Gastrocnemius medialis (tissue), 4 donors: ENCODE data around the gene TTC39A. TPM values are rescaled to one million over a fixed set of nuclear protein-coding genes. Genes with fewer than 3 reads are reported as not detected.

ENCODE experiments used
- ATAC-seq, 2 donors: fragments of 150-250 bp; one replicate each; pipeline ENCODE4 v1.9.1; 2016
- DNase-seq, 2 donors: peaks; one replicate each; pipeline ENCODE4 v3.0.0-alpha.2; 2019
- H3K27ac ChIP-seq, 4 donors: fragments of 200-600 bp; sonication (generic); 1 replicate in 1 of 4; 2 replicates in 3 of 4; pipeline ENCODE4 v1.5.1; 2016 to 2018; ENCODE audit warnings: mild to moderate bottlenecking in 2 of 4, moderate library complexity in 1 of 4
- H3K27me3 ChIP-seq, 3 donors: fragments of 200-600 bp; sonication (generic) in 2 of 3; 1 replicate in 1 of 3; 2 replicates in 2 of 3; pipeline versions ENCODE4 v1.5.1 to v1.6.0; 2016 to 2019; ENCODE audit warnings: mild to moderate bottlenecking in 1 of 3, moderate library complexity in 1 of 3
- H3K36me3 ChIP-seq, 2 donors: fragments of 200-600 bp; sonication (generic) in 1 of 2; one replicate each; pipeline ENCODE4 v1.5.1; 2017 to 2018
- H3K4me1 ChIP-seq, 2 donors: fragments of 200-600 bp; sonication (generic) in 1 of 2; one replicate each; pipeline ENCODE4 v1.5.1; 2016 to 2017; ENCODE audit warnings: mild to moderate bottlenecking in 2 of 2
- H3K4me3 ChIP-seq, 4 donors: fragments of 200-600 bp; sonication (generic) in 3 of 4; 1 replicate in 1 of 4; 2 replicates in 3 of 4; pipeline ENCODE4 v1.5.1; 2016 to 2019; ENCODE audit warnings: mild to moderate bottlenecking in 2 of 4
- H3K9me3 ChIP-seq, 3 donors: fragments of 200-600 bp; sonication (generic) in 2 of 3; 1 replicate in 1 of 3; 2 replicates in 2 of 3; pipeline ENCODE4 v1.5.1; 2016 to 2019
- POLR2A ChIP-seq, 2 donors: fragments of 450-650 bp; IDR thresholded peaks; one replicate each; pipeline ENCODE4 v1.6.1; 2017; ENCODE audit warnings: antibody characterized with exemption in 2 of 2, mild to moderate bottlenecking in 2 of 2, moderate library complexity in 2 of 2
- in situ Hi-C, 4 donors: fragments of 200-750 bp; cut with MboI; loops; one replicate each; pipeline versions ENCODE4 v1.15.0 to v1.8.0; 2017; ENCODE audit warnings: low sequenced_read_pairs in 4 of 4
- intact Hi-C: fragments of 100-400 bp; cut with DNase I; formaldehyde crosslinking; loops from one replicate; pipeline ENCODE4 v1.15.1; 2023; ENCODE audit warnings: low total_unique reads
- total RNA-seq, 4 donors: library from RNA; depleted of rRNA; stranded (reverse); fragments of >200 nt; gene quantifications; one replicate each; pipeline versions ENCODE4 v1.1.0 to v1.2.3, GENCODE V29; 2016
- TF ChIP-seq, protein P1 (sequence below), 5 experiments: fragments of 450-650 bp in 3 of 5; fragments of 200-600 bp in 2 of 5; sonication (generic) in 2 of 5; IDR thresholded peaks in 4 of 5; conservative IDR thresholded peaks in 1 of 5; 1 replicate in 4 of 5; 2 replicates in 1 of 5; pipeline ENCODE4 v1.5.1; 2016 to 2019; ENCODE audit warnings: antibody characterized with exemption in 5 of 5, mild to moderate bottlenecking in 3 of 5, moderate library complexity in 3 of 5

The TTC39A gene
- total RNA-seq, 4 donors from 2014 or later = 4.1 to 13.1 (median 8.2) TPM

DNA sequence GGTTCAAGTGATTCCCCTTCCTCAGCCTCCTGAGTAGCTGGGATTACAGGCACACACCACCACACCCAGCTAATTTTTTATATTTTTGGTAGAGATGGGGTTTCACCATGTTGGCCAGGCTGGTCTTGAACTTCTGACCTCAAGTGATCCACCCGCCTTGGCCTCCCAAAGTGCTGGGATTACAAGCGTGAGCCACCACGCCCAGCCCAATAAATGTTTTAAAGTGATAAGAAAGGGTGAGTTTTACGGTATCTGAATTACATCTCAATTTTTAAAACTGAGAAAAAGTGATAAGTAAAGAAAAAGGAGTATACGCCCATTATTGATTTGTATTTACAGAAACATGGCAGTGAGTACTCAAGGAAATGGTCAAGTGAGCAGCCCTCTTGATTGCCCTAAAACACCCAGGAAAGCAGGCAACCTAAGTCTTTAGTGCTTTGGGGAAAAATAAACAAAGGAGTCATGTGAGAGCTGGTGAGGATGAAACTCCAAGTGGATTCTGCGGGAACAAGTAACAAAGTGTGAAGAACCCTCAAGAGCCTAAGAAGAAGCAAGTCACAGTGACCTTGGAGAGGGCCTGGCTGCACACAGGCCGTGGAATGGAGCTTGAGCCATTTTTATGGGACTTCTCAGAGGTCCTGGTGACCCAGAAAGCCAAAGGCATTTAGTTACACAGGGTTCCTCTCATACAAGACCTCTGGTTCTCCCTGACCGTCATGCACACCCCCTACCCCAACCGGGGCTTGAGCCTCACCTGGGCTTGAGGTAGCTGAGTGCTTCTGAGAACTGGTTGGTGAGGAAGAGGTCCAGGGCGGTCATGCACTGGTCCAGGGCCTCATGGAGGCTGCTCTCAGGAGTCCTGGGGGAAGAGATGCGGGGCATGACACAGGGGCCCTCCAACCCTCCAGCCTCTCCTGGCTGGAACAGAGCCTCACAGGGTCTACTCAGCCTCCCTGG, 9.1 kb downstream of the TTC39A start:
- no peak overlapping the region for H3K4me3 ChIP-seq
- no peaks in the 10 kb centered on the region for H3K36me3 ChIP-seq
- intact Hi-C loops = no loop called here
- H3K4me1 ChIP-seq = no peaks in the 10 kb centered on the region
- ATAC-seq (no peak), DNase-seq (no peak)
- no peaks in the 10 kb centered on the region for H3K27me3 ChIP-seq
- in situ Hi-C loops = no loop called here
- H3K9me3 ChIP-seq = no peaks in the 10 kb centered on the region
- no peak overlapping the region for H3K27ac ChIP-seq
- TF ChIP-seq, protein P1, sequence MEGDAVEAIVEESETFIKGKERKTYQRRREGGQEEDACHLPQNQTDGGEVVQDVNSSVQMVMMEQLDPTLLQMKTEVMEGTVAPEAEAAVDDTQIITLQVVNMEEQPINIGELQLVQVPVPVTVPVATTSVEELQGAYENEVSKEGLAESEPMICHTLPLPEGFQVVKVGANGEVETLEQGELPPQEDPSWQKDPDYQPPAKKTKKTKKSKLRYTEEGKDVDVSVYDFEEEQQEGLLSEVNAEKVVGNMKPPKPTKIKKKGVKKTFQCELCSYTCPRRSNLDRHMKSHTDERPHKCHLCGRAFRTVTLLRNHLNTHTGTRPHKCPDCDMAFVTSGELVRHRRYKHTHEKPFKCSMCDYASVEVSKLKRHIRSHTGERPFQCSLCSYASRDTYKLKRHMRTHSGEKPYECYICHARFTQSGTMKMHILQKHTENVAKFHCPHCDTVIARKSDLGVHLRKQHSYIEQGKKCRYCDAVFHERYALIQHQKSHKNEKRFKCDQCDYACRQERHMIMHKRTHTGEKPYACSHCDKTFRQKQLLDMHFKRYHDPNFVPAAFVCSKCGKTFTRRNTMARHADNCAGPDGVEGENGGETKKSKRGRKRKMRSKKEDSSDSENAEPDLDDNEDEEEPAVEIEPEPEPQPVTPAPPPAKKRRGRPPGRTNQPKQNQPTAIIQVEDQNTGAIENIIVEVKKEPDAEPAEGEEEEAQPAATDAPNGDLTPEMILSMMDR (IDR thresholded peaks at IDR 0.05 in 4 of 5, conservative IDR thresholded peaks at IDR 0.05 in 1 of 5) = no peak
- no peak for TF ChIP-seq POLR2A (IDR thresholded peaks at IDR 0.05)

DNA sequence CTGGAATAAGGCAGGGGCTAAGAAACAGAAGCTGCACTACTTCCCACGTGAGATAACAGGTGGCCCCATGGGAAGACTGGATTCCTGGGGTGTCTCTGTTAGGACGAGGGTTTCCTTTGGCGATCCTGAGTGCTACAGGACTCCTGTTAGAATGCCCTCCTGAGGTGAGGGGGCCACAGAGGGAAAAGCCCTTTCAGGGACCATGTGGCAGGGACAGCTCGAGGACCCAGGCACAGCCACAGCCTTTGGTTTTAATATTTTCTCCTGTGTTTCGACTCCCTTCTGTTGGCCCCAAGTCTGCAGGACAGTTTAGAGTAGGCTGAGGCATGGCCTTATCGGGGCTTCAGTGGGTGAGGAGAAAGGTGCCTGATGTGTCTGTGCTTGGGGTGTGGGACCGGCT, 12.6 kb downstream of the TTC39A start:
- Histone ChIP-seq H3K36me3 (no peaks in the 10 kb centered on the region), H3K4me3 (no peak overlapping the region), H3K4me1 (no peaks in the 10 kb centered on the region), H3K27ac (no peak overlapping the region), H3K27me3 (no peaks in the 10 kb centered on the region), H3K9me3 (no peaks in the 10 kb centered on the region)
- intact Hi-C loops = no loop called here
- DNase-seq = no peak
- ATAC-seq = no peak
- in situ Hi-C loops = no loop called here
- TF ChIP-seq POLR2A (IDR thresholded peaks at IDR 0.05) = no peak
- TF ChIP-seq, protein P1 (IDR thresholded peaks at IDR 0.05 in 4 of 5, conservative IDR thresholded peaks at IDR 0.05 in 1 of 5) = no peak

DNA sequence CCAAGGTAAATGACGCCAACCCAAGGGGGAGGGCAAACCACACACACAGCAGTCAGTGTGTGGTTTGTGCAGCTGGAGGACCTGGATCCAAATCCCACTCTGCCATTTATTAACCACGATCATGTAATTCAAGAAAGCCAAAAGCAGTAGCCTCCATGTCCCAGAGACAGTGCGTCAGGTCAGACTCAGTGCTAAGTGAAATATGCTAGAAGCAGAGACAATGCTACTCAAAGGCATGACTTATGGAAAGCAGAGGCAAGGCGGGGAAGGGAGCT, 13.6 kb downstream of the TTC39A start:
- DNase-seq (no peak), ATAC-seq (no peak)
- Histone ChIP-seq H3K4me1 (no peaks in the 10 kb centered on the region), H3K27ac (no peak overlapping the region), H3K4me3 (no peak overlapping the region), H3K9me3 (no peaks in the 10 kb centered on the region), H3K27me3 (no peaks in the 10 kb centered on the region), H3K36me3 (no peaks in the 10 kb centered on the region)
- in situ Hi-C loops (no loop called here), intact Hi-C loops (no loop called here)
- no peak for TF ChIP-seq POLR2A (IDR thresholded peaks at IDR 0.05)
- TF ChIP-seq, protein P1 (IDR thresholded peaks at IDR 0.05 in 4 of 5, conservative IDR thresholded peaks at IDR 0.05 in 1 of 5) = no peak

DNA sequence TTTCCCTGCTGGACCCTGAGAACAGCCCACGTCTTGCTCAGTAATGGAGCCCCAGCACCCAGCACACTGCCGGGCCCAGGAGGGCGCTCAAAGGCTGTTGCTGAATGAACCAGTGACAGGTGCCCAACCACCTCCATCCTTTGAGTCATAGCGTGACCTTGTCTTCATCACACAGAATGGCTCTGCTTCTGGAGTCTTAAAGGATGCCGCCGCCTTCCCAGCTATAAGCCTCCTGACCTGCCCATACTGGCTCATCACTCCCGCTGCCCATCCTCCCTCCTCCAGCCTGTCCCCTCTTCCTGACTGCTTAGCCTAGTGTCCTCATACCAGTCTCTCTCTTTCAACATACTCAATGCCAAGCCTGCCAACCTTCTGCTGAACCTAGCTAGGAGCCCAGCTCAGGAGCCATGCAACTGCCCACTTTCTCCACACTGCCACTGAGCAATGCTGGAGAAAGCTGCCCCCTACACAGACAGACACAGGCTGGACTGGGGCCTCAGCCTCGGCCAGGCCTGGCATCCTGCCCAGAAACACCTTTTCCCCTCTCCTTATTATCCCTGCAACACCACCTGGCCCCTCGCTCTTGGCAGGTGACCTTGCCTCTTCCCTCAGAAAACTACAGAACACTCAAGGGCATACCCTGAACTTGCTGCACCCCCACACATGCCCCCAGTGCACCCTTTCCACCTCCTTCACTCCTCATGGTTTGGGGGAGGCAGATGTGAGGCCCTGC, 14.1 kb downstream of the TTC39A start:
- H3K4me3 ChIP-seq = no peak overlapping the region
- H3K9me3 ChIP-seq = no peaks in the 10 kb centered on the region
- no peaks in the 10 kb centered on the region for H3K4me1 ChIP-seq
- H3K27ac ChIP-seq = no peak overlapping the region
- ATAC-seq (no peak), DNase-seq (no peak)
- intact Hi-C loops (no loop called here), in situ Hi-C loops (no loop called here)
- no peaks in the 10 kb centered on the region for H3K36me3 ChIP-seq
- TF ChIP-seq POLR2A (IDR thresholded peaks at IDR 0.05) = no peak
- TF ChIP-seq, protein P1 (IDR thresholded peaks at IDR 0.05 in 4 of 5, conservative IDR thresholded peaks at IDR 0.05 in 1 of 5) = no peak
- no peaks in the 10 kb centered on the region for H3K27me3 ChIP-seq
